GM23338 (cell line): ENCODE measurements around the gene NRP1.

Experiments
- CTCF ChIP-seq, 2 experiments: fragments of 200-600 bp in 1 of 2; sonication (generic) in 1 of 2; conservative IDR thresholded peaks; 2 replicates each; pipeline versions ENCODE4 v1.5.1 to v1.6.1; 2016 to 2017; ENCODE audit warnings: antibody characterized with exemption in 2 of 2, low read depth in 2 of 2, mild to moderate bottlenecking in 2 of 2, moderate library complexity in 1 of 2
- EZH2 ChIP-seq: fragments of 200-600 bp; sonication (generic); IDR thresholded peaks from one replicate; pipeline ENCODE4 v1.8.0; 2017; ENCODE audit warnings: antibody characterized with exemption, mild to moderate bottlenecking, low read depth; ENCODE audit not compliant: unreplicated experiment
- EZH2phosphoT487 ChIP-seq: fragments of 200-600 bp; sonication (generic); IDR thresholded peaks from one replicate; pipeline ENCODE4 v1.8.1; 2018; ENCODE audit warnings: antibody characterized with exemption; ENCODE audit not compliant: unreplicated experiment
- NANOG ChIP-seq: IDR thresholded peaks from 2 replicates; pipeline ENCODE4 v1.6.1; 2016; ENCODE audit warnings: antibody characterized with exemption, borderline replicate concordance

GRCh38 chr10:33228426-33228825 is 106.0 kb downstream of the NRP1 start:
- TF ChIP-seq EZH2phosphoT487 (no peak), EZH2 (no peak), CTCF (conservative IDR thresholded peaks at IDR 0.05; ENCODE audit: low read depth in 2 of 2) (no peak), NANOG (no peak)
